ENCODE measurements around the gene GABPB1. TPM values are rescaled to one million over a fixed set of nuclear protein-coding genes. Genes with fewer than 3 reads are reported as not detected.

The GABPB1 gene
- total RNA-seq, 2 donors from 2014 or later: 32.0 to 37.5 TPM

GRCh38 chr15:50249704-50250103 is 105.3 kb downstream of the GABPB1 start:
- no peaks in the 10 kb centered on the region for H3K36me3 Mint-ChIP-seq (ENCODE audit: low read depth)
- no peak overlapping the region for H3K4me3 ChIP-seq (ENCODE audit: low read length)
- no peak for TF ChIP-seq CTCF (conservative IDR thresholded peaks at IDR 0.05)
- 91 to 92% methylated on average over 2 of the region's 2 CpGs for WGBS, 2 experiments (ENCODE audit: insufficient coverage in 1 of 2, insufficient read length in 1 of 2)
- H3K27ac ChIP-seq (ENCODE audit: low read depth, low read length): no peak overlapping the region
- H3K9ac ChIP-seq (ENCODE audit: extremely low read depth, low read length, poor library complexity, severe bottlenecking): no peak overlapping the region
- peak; percentile 7 for DNase-seq
- H3K4me3 Mint-ChIP-seq: no peak overlapping the region
- H3K9me3 ChIP-seq (ENCODE audit: control insufficient read depth, low read length): no peaks in the 10 kb centered on the region
- no peaks in the 10 kb centered on the region for H3K4me1 Mint-ChIP-seq
- H3K4me1 ChIP-seq (ENCODE audit: control insufficient read depth, insufficient read depth, low read length): no peaks in the 10 kb centered on the region
- peaks cover 27% of the 10 kb centered on the region for H3K27me3 Mint-ChIP-seq (ENCODE audit: insufficient read depth)
- no peaks in the 10 kb centered on the region for H3K9me3 Mint-ChIP-seq
- H3K27me3 ChIP-seq (ENCODE audit: control insufficient read depth, insufficient read depth, low read length, poor library complexity, severe bottlenecking): peaks cover 33% of the 10 kb centered on the region
- no peaks in the 10 kb centered on the region for H3K36me3 ChIP-seq (ENCODE audit: control insufficient read depth, insufficient read depth, low read length)
- no peak overlapping the region for H3K27ac Mint-ChIP-seq

DNA sequence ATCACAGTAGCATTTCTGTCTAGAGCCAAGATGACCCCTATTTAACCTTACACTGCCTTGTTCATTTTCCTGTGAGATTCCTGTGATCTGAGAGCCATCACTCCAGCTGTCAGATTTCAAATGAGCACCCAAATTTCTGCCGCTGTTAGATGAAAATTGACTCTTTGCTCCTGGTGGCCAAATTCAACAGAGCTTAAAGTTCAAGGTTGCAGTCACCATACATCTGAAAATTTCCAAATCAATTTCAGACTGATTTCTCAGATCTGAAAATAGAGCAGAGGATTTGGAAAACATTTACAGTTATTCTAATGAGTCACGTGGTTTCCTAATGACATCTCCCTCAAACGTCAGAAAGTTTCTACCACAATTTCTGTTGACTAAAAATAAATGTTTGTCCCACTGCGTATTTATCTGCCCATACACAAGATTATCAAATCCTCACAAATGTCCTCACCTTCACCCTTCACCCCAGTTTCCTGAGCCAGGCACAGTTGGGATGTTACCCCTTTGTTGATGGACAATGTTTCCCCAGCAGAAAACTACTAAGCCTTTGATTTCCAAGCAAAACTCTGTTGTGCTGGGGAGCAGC is 105.9 kb downstream of the GABPB1 start:
- H3K27ac Mint-ChIP-seq: no peak overlapping the region
- H3K27me3 Mint-ChIP-seq (ENCODE audit: insufficient read depth): peaks cover 21% of the 10 kb centered on the region
- Histone ChIP-seq H3K4me3 (ENCODE audit: low read length) (no peak overlapping the region), H3K9me3 (ENCODE audit: control insufficient read depth, low read length) (no peaks in the 10 kb centered on the region), H3K36me3 (ENCODE audit: control insufficient read depth, insufficient read depth, low read length) (no peaks in the 10 kb centered on the region), H3K9ac (ENCODE audit: extremely low read depth, low read length, poor library complexity, severe bottlenecking) (no peak overlapping the region), H3K4me1 (ENCODE audit: control insufficient read depth, insufficient read depth, low read length) (no peaks in the 10 kb centered on the region), H3K27ac (ENCODE audit: low read depth, low read length) (no peak overlapping the region), H3K27me3 (ENCODE audit: control insufficient read depth, insufficient read depth, low read length, poor library complexity, severe bottlenecking) (peaks cover 26% of the 10 kb centered on the region)
- H3K4me3 Mint-ChIP-seq: no peak overlapping the region
- H3K36me3 Mint-ChIP-seq (ENCODE audit: low read depth): no peaks in the 10 kb centered on the region
- 91 to 98% methylated on average over 4 of the region's 4 CpGs for WGBS, 2 experiments (ENCODE audit: insufficient coverage in 1 of 2, insufficient read length in 1 of 2)
- no peak for TF ChIP-seq CTCF (conservative IDR thresholded peaks at IDR 0.05)
- no peaks in the 10 kb centered on the region for H3K9me3 Mint-ChIP-seq
- DNase-seq: peak; percentile 9
- no peaks in the 10 kb centered on the region for H3K4me1 Mint-ChIP-seq

- Histone ChIP-seq H3K27ac (ENCODE audit: low read depth, low read length) (no peak overlapping the region), H3K4me3 (ENCODE audit: low read length) (no peak overlapping the region), H3K4me1 (ENCODE audit: control insufficient read depth, insufficient read depth, low read length) (no peaks in the 10 kb centered on the region), H3K9me3 (ENCODE audit: control insufficient read depth, low read length) (no peaks in the 10 kb centered on the region), H3K27me3 (ENCODE audit: control insufficient read depth, insufficient read depth, low read length, poor library complexity, severe bottlenecking) (peaks cover 16% of the 10 kb centered on the region), H3K9ac (ENCODE audit: extremely low read depth, low read length, poor library complexity, severe bottlenecking) (no peak overlapping the region), H3K36me3 (ENCODE audit: control insufficient read depth, insufficient read depth, low read length) (no peaks in the 10 kb centered on the region)
- TF ChIP-seq CTCF (conservative IDR thresholded peaks at IDR 0.05): no peak
- H3K4me1 Mint-ChIP-seq: no peaks in the 10 kb centered on the region
- 95 to 98% methylated on average over 12 to 14 of the region's 14 CpGs for WGBS, 2 experiments (ENCODE audit: insufficient coverage in 1 of 2, insufficient read length in 1 of 2)
- no peaks in the 10 kb centered on the region for H3K9me3 Mint-ChIP-seq
- no peak overlapping the region for H3K4me3 Mint-ChIP-seq
- no peak for DNase-seq
- H3K27me3 Mint-ChIP-seq (ENCODE audit: insufficient read depth): peaks cover 12% of the 10 kb centered on the region
- no peaks in the 10 kb centered on the region for H3K36me3 Mint-ChIP-seq (ENCODE audit: low read depth)
- H3K27ac Mint-ChIP-seq: no peak overlapping the region
Measured at GRCh38 chr15:50247819-50248655, 107.0 kb downstream of the GABPB1 start.

All from endodermal cell (in vitro differentiated cells).